Parietal lobe (tissue), 2 donors: ENCODE results near the gene LRRC37A. TPM values are rescaled to one million over a fixed set of nuclear protein-coding genes. Genes with fewer than 3 reads are reported as not detected.

ENCODE experiments used
- small RNA-seq: library from RNA; depleted of rRNA; stranded (forward); fragments of <200 nt; gene quantifications from one replicate; pipeline ENCODE3, GENCODE V24; 2014; ENCODE audit warnings: low replicate concordance
- total RNA-seq: library from RNA; depleted of rRNA; stranded (reverse); fragments of >200 nt; gene quantifications from one replicate; pipeline ENCODE4 v1.2.3, GENCODE V29; 2014

The LRRC37A gene
- 9.7 TPM for total RNA-seq

DNA sequence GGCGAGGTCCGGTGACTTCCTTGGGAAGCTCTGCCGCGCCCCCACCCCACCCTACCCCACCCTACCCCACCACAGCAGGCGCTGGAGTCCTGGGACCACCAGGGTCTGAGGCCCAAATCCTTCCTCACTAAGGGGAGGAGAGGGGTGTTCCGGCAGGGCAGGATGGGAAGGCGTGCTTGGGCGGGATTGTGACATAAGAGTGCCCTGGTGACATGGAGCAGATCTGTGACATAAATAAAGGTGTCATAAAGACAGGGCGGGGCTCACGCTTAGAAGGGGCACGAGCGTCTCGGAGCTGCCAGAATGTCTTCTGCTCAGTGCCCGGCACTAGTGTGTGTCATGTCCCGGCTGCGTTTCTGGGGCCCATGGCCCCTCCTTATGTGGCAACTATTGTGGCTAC, at the start of gene LRRC37A:
Gene LRRC37A (plus strand): TSS at position 301 of the 400 bp plus-strand sequence. CDS start 3 bp downstream, at position 304.

DNA sequence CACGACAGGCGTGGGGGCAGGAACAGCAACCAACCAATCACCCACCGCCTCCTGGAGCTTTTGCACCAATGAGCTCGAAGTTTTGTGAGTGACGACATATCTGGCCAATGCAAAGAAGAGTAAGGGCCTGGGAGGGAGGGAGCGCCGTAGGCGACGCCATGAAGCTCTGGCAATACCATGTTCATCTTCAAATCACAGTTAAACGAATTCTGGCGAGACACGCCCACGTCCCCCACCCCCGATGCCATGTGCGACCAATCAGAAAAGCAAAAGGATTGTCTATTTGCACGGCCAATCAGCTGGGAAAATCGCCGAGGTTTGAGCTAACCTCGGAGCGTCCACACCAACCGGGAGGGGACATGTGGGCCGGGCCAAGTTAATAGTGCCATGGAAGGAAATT, 66.8 kb downstream of the LRRC37A start, which contains the start of gene ARL17B:
Gene ARL17B (minus strand): TSS at position 12 of the 400 bp plus-strand sequence. CDS start 3,369 bp downstream, outside the sequence.

Small RNA genes lying within 50 kb of the gene (small RNA-seq; reads per million reads assigned to genes)
- gene RN7SL656P: not detected

Other genes with a start within 250 kb of the LRRC37A start
- 285 TPM for gene KANSL1, start 101.7 kb upstream of the LRRC37A start, total RNA-seq
- 24.7 TPM for gene ARL17B, start 66.6 kb downstream of the LRRC37A start, total RNA-seq
- gene LRRC37A2, start 217.3 kb downstream of the LRRC37A start, total RNA-seq: 30.0 TPM